Spinal cord (tissue), 10 donors: Measurements from ENCODE around the gene GLRX3. TPM values are rescaled to one million over a fixed set of nuclear protein-coding genes. Genes with fewer than 3 reads are reported as not detected.
A peak's percentile ranks its signal among the peaks of the same experiment; 100 is the strongest.
"Not testable (repeated sequence)": the region's sequence is repeated elsewhere in the genome, so short reads cannot be mapped to it uniquely, and the experiment has no call there.

Source experiments
- DNase-seq, 6 donors: peaks; one replicate each; pipeline versions ENCODE4 v3.0.0 to v3.0.0-alpha.2; 2013 to 2015; ENCODE audit warnings: low spot score in 6 of 6, low read depth in 4 of 6
- H3K27ac ChIP-seq: one replicate; pipeline ENCODE4 v1.5.1; 2013; ENCODE audit warnings: low read depth, low read length, control low read depth
- H3K27me3 ChIP-seq: one replicate; pipeline ENCODE4 v1.6.1; 2013; ENCODE audit warnings: low read length; ENCODE audit not compliant: control insufficient read depth, insufficient read depth
- H3K36me3 ChIP-seq: one replicate; pipeline ENCODE4 v1.6.1; 2013; ENCODE audit warnings: low read length; ENCODE audit not compliant: control insufficient read depth, insufficient read depth
- H3K4me1 ChIP-seq: one replicate; pipeline ENCODE4 v1.6.1; 2013; ENCODE audit warnings: low read length; ENCODE audit not compliant: control insufficient read depth, insufficient read depth
- H3K4me3 ChIP-seq: one replicate; pipeline ENCODE4 v1.5.1; 2013; ENCODE audit warnings: low read depth, low read length, control low read depth
- H3K9me3 ChIP-seq: one replicate; pipeline ENCODE4 v1.6.1; 2013; ENCODE audit warnings: low read length; ENCODE audit not compliant: control insufficient read depth, insufficient read depth
- WGBS: methylation state at CpG from one replicate; pipeline ENCODE4 v1.1.5; 2013; ENCODE audit warnings: missing lambda C conversion rate; ENCODE audit not compliant: insufficient coverage; 5-methylcytosine and 5-hydroxymethylcytosine counted together
- long read RNA-seq, 4 donors: transcript quantifications; one replicate each; lab custom pipeline, GENCODE V29; 2026
- polyA plus RNA-seq, 2 donors: library from polyadenylated mRNA; unstranded; fragments of 120-200 nt; gene quantifications; one replicate each; pipeline ENCODE4 v1.2.1, GENCODE V29; 2013; ENCODE audit not compliant: insufficient read length in 2 of 2
- total RNA-seq, 2 donors: library from RNA; depleted of rRNA in 1 of 2; stranded (reverse); fragments of 120-200 nt in 1 of 2; fragments of >200 nt in 1 of 2; gene quantifications; one replicate each; pipeline versions ENCODE4 v1.2.3 to v1.2.4, GENCODE V29; 2013 to 2014
- donor health status: healthy.

The GLRX3 gene
- 10 to 100 TPM; 65.1 to 68.7 TPM for total RNA-seq
- polyA plus RNA-seq = 100 to 1,000 TPM; 100 to 101 TPM
- long read RNA-seq, donor 1, transcript GLRX3-202 (12 exons, 3,827 nt) = minor isoform, 6 of 97 reads
- long read RNA-seq, donor 1, transcript GLRX3-201 (11 exons, 1,302 nt) = major isoform, 55 of 97 reads
- long read RNA-seq, donor 1, partial matches to known transcripts = 36 of 97 reads
- long read RNA-seq, donor 1, other reads (novel, unspliced or antisense) = 0 of 97 reads
- long read RNA-seq, donor 2, transcript GLRX3-201 (11 exons, 1,302 nt) = major isoform, 18 of 33 reads
- long read RNA-seq, donor 2, partial matches to known transcripts = 12 of 33 reads
- long read RNA-seq, donor 2, other reads (novel, unspliced or antisense) = 0 of 33 reads
- long read RNA-seq, donor 3, transcript GLRX3-201 (11 exons, 1,302 nt) = major isoform, 21 of 23 reads
- long read RNA-seq, donor 3, partial matches to known transcripts = 0 of 23 reads
- long read RNA-seq, donor 3, other reads (novel, unspliced or antisense) = 0 of 23 reads
- long read RNA-seq, donor 4, transcript GLRX3-202 (12 exons, 3,827 nt) = minor isoform, 10 of 75 reads
- long read RNA-seq, donor 4, transcript GLRX3-201 (11 exons, 1,302 nt) = major isoform, 41 of 75 reads
- long read RNA-seq, donor 4, partial matches to known transcripts = 21 of 75 reads
- long read RNA-seq, donor 4, other reads (novel, unspliced or antisense) = 0 of 75 reads

- 0% methylated on average over 96 of the region's 96 CpGs for WGBS
- peak within 1 kb of the TSS; percentile 74 for H3K27ac ChIP-seq
- peaks cover 20% of the 10 kb centered on the region for H3K4me1 ChIP-seq
- H3K4me3 ChIP-seq = peak within 1 kb of the TSS; percentile 76
- H3K36me3 ChIP-seq = peaks cover 13% of the 10 kb centered on the region
- DNase-seq = peak in 5 of 6 donors; percentile 74 to 96 (median 79)
- H3K27me3 ChIP-seq = no peaks in the 10 kb centered on the region
- H3K9me3 ChIP-seq = no peaks in the 10 kb centered on the region
Measured at GRCh38 chr10:130136226-130137089, at the start of gene GLRX3. GLRX3 (plus strand) TSS chr10:130136391; CDS start chr10:130136421, 30 bp downstream.

GRCh38 chr10:130090565-130090964, 45.6 kb upstream of the GLRX3 start:
- not testable (repeated sequence) for DNase-seq, H3K4me3 ChIP-seq, H3K36me3 ChIP-seq, H3K4me1 ChIP-seq, H3K27me3 ChIP-seq, H3K9me3 ChIP-seq, H3K27ac ChIP-seq
- WGBS = 86% methylated on average over 5 of the region's 5 CpGs

GRCh38 chr10:130099344-130099743, 36.8 kb upstream of the GLRX3 start:
- no peak overlapping the region for H3K4me3 ChIP-seq
- no peaks in the 10 kb centered on the region for H3K36me3 ChIP-seq
- no peaks in the 10 kb centered on the region for H3K9me3 ChIP-seq
- H3K27ac ChIP-seq = no peak overlapping the region
- H3K27me3 ChIP-seq = no peaks in the 10 kb centered on the region
- no peaks in the 10 kb centered on the region for H3K4me1 ChIP-seq
- 100% methylated on average over 1 of the region's 6 CpGs for WGBS
- no peak for DNase-seq

GRCh38 chr10:130105724-130106123, 30.5 kb upstream of the GLRX3 start:
- no peaks in the 10 kb centered on the region for H3K9me3 ChIP-seq
- peak in 1 of 6 donors; percentile 8 for DNase-seq
- no peak overlapping the region for H3K4me3 ChIP-seq
- H3K4me1 ChIP-seq = peaks cover 18% of the 10 kb centered on the region
- H3K27me3 ChIP-seq = no peaks in the 10 kb centered on the region
- peaks cover 4% of the 10 kb centered on the region for H3K36me3 ChIP-seq
- 26% methylated on average over 23 of the region's 24 CpGs for WGBS
- H3K27ac ChIP-seq = no peak overlapping the region

- not testable (repeated sequence) for H3K9me3 ChIP-seq, H3K27ac ChIP-seq
Measured at GRCh38 chr10:130108146-130108545, 28.0 kb upstream of the GLRX3 start.

GRCh38 chr10:130108934-130109604, 27.1 kb upstream of the GLRX3 start:
- DNase-seq = no peak
- no peak overlapping the region for H3K27ac ChIP-seq
- WGBS = 75% methylated on average over 4 of the region's 6 CpGs
- no peaks in the 10 kb centered on the region for H3K27me3 ChIP-seq
- peaks cover 4% of the 10 kb centered on the region for H3K36me3 ChIP-seq
- peaks cover 22% of the 10 kb centered on the region for H3K4me1 ChIP-seq
- no peak overlapping the region for H3K4me3 ChIP-seq
- H3K9me3 ChIP-seq = no peaks in the 10 kb centered on the region

More at GRCh38 chr10:130108146-130108545, 28.0 kb upstream of the GLRX3 start:
- H3K27me3 ChIP-seq, DNase-seq, H3K36me3 ChIP-seq, H3K4me3 ChIP-seq: not testable (repeated sequence)
- H3K4me1 ChIP-seq = peaks cover 22% of the 10 kb centered on the region
- WGBS = 100% methylated on average over 2 of the region's 8 CpGs

- no peaks in the 10 kb centered on the region for H3K27me3 ChIP-seq
- peaks cover 4% of the 10 kb centered on the region for H3K36me3 ChIP-seq
- H3K4me3 ChIP-seq = peak overlapping the region; percentile 91
- peaks cover 22% of the 10 kb centered on the region for H3K4me1 ChIP-seq
- H3K9me3 ChIP-seq = no peaks in the 10 kb centered on the region
- DNase-seq = peak; percentile 82 to 98 (median 86)
- 1% methylated on average over 9 of the region's 9 CpGs for WGBS
- H3K27ac ChIP-seq = peak overlapping the region; percentile 91
Measured at GRCh38 chr10:130109796-130110245, 26.4 kb upstream of the GLRX3 start.

- H3K4me3 ChIP-seq = peak within 1 kb of the TSS; percentile 91
- no peaks in the 10 kb centered on the region for H3K9me3 ChIP-seq
- H3K36me3 ChIP-seq = peaks cover 4% of the 10 kb centered on the region
- H3K27ac ChIP-seq = peak within 1 kb of the TSS; percentile 91
- WGBS = under 1% methylated on average over 70 of the region's 71 CpGs
- peak; percentile 91 to 99 (median 95) for DNase-seq
- no peaks in the 10 kb centered on the region for H3K27me3 ChIP-seq
- H3K4me1 ChIP-seq = peaks cover 22% of the 10 kb centered on the region
Measured at GRCh38 chr10:130110246-130111112, 25.7 kb upstream of the GLRX3 start, which contains the start of gene C10orf143. C10orf143 (minus strand) TSS chr10:130110830; CDS start chr10:130110772, 58 bp downstream.
